Endothelial cell of umbilical vein (primary cell): ENCODE measurements around the gene REPS2. TPM values are rescaled to one million over a fixed set of nuclear protein-coding genes. Genes with fewer than 3 reads are reported as not detected.

Experiments
- BruUV-seq: library from RNA; stranded (reverse); fragments of 400-500 nt; replicated peaks from 2 replicates; lab custom pipeline; 2021; lab: Mats Ljungman, UMichigan
- CTCF ChIA-PET: fragments of 300-600, 350-600 bp; sonication (Branson Sonifier 250); formaldehyde crosslinking; loops from one replicate; lab custom pipeline; 2021; ENCODE audit warnings: antibody characterized with exemption, inconsistent platforms; lab: Charles Lee
- POLR2A ChIA-PET: fragments of 300-600, 350-600 bp; sonication (Branson Sonifier 250); formaldehyde crosslinking; loops from one replicate; lab custom pipeline; 2021; ENCODE audit warnings: antibody characterized with exemption, inconsistent platforms; lab: Charles Lee
- DNase-seq: peaks from one replicate; pipeline ENCODE4 v3.0.0-alpha.2; 2011; ENCODE audit warnings: low read depth, low spot score
- FAIRE-seq: peaks from 2 replicates; lab custom pipeline; 2011; peaks lifted over from hg19 to GRCh38; lab: Jason Lieb, UNC
- H2AFZ ChIP-seq: 2 replicates; pipeline ENCODE4 v1.6.0; 2012; ENCODE audit warnings: low read depth, low read length, control low read depth, inconsistent platforms
- H3K27ac ChIP-seq: 2 replicates; pipeline ENCODE4 v1.5.1; 2011; ENCODE audit warnings: low read depth, mild to moderate bottlenecking, control low read depth, low read length, moderate library complexity; ENCODE audit not compliant: insufficient read depth
- H3K27me3 ChIP-seq, 2 experiments: 2 replicates each; pipeline versions ENCODE4 v1.6.0 to v1.6.1; 2011; ENCODE audit warnings: low read length in 2 of 2, mixed read lengths in 1 of 2; ENCODE audit not compliant: control insufficient read depth in 2 of 2, insufficient read depth in 2 of 2
- H3K36me3 ChIP-seq, 2 experiments: 2 replicates in 1 of 2; 3 replicates in 1 of 2; pipeline ENCODE4 v1.5.1; 2011; ENCODE audit warnings: low read length in 2 of 2, mild to moderate bottlenecking in 1 of 2, moderate library complexity in 1 of 2; ENCODE audit not compliant: control insufficient read depth in 2 of 2, insufficient read depth in 2 of 2; ENCODE audit errors: extremely low read depth in 1 of 2
- H3K4me1 ChIP-seq: 3 replicates; pipeline ENCODE4 v1.5.1; 2011; ENCODE audit warnings: mild to moderate bottlenecking, low read length; ENCODE audit not compliant: control insufficient read depth, insufficient read depth; ENCODE audit errors: extremely low read depth
- H3K4me2 ChIP-seq: 2 replicates; pipeline ENCODE4 v1.6.1; 2011; ENCODE audit warnings: low read length, control low read depth, mixed read lengths; ENCODE audit not compliant: insufficient read depth
- H3K4me3 ChIP-seq, 3 experiments: fragments of 200-600 bp in 1 of 3; sonication (generic), shearing (Covaris generic) in 1 of 3; replicated peaks in 1 of 3; 2 replicates each; pipeline ENCODE4 v1.5.1; 2011 to 2016; ENCODE audit warnings: control low read depth in 3 of 3, low read length in 3 of 3, mild to moderate bottlenecking in 2 of 3, inconsistent platforms in 1 of 3, low read depth in 1 of 3, moderate library complexity in 1 of 3; ENCODE audit not compliant: insufficient read depth in 1 of 3
- H3K79me2 ChIP-seq: 2 replicates; pipeline ENCODE4 v1.6.0; 2012; ENCODE audit warnings: low read length, inconsistent platforms; ENCODE audit not compliant: control insufficient read depth, insufficient read depth
- H3K9ac ChIP-seq: replicated peaks from 2 replicates; pipeline ENCODE3; 2011; ENCODE audit warnings: low read length, control low read depth; ENCODE audit not compliant: insufficient read depth; ENCODE audit errors: extremely low read depth
- H3K9me1 ChIP-seq: replicated peaks from 3 replicates; pipeline ENCODE4 v1.6.0; 2011; ENCODE audit warnings: mild to moderate bottlenecking, low read length; ENCODE audit not compliant: control insufficient read depth, insufficient read depth; ENCODE audit errors: extremely low read depth
- H3K9me3 ChIP-seq: replicated peaks from 2 replicates; pipeline ENCODE4 v1.5.1; 2012; ENCODE audit warnings: low read length, inconsistent platforms; ENCODE audit not compliant: control insufficient read depth, insufficient read depth
- H4K20me1 ChIP-seq: replicated peaks from 2 replicates; pipeline ENCODE3; 2011; ENCODE audit warnings: mild to moderate bottlenecking, low read length; ENCODE audit not compliant: control insufficient read depth, insufficient read depth; ENCODE audit errors: extremely low read depth
- EZH2 ChIP-seq: IDR thresholded peaks from 2 replicates; pipeline ENCODE4 v1.6.1; 2012; ENCODE audit warnings: borderline replicate concordance, low read depth, mild to moderate bottlenecking, moderate library complexity, low read length, inconsistent platforms; ENCODE audit not compliant: severe bottlenecking
- FOS ChIP-seq: IDR thresholded peaks from 2 replicates; pipeline ENCODE4 v1.6.1; 2011; ENCODE audit warnings: mild to moderate bottlenecking, low read length, moderate library complexity, borderline replicate concordance; ENCODE audit not compliant: insufficient read depth
- GATA2 ChIP-seq: IDR thresholded peaks from 2 replicates; pipeline ENCODE4 v1.7.0; 2011; ENCODE audit warnings: low read depth, mild to moderate bottlenecking, moderate library complexity, mixed read lengths, low read length; ENCODE audit not compliant: insufficient read length, insufficient read depth
- JUN ChIP-seq: IDR thresholded peaks from 2 replicates; pipeline ENCODE4 v1.6.1; 2011; ENCODE audit warnings: borderline replicate concordance, low read depth; ENCODE audit not compliant: insufficient read length, insufficient read depth
- MYC ChIP-seq: IDR thresholded peaks from one replicate; pipeline ENCODE4 v1.6.1; 2011; ENCODE audit warnings: mild to moderate bottlenecking, low read depth, low read length
- POLR2A ChIP-seq: IDR thresholded peaks from 2 replicates; pipeline ENCODE4 v1.6.1; 2012; ENCODE audit warnings: low read depth, mild to moderate bottlenecking, control low read depth, low read length
- POLR2AphosphoS5 ChIP-seq: IDR thresholded peaks from 2 replicates; pipeline ENCODE4 v1.6.1; 2012; ENCODE audit warnings: low read depth, mild to moderate bottlenecking, control low read depth, low read length, moderate library complexity; ENCODE audit not compliant: insufficient read depth
- dilution Hi-C: fragments of 300-500 bp; cut with MboI; formaldehyde crosslinking; loops from one replicate; pipeline ENCODE4 v1.15.0; 2019; ENCODE audit warnings: low sequenced_read_pairs; ENCODE audit not compliant: extremely low pct_ligation_motif_present
- intact Hi-C: fragments of 100-400 bp; cut with micrococcal nuclease; formaldehyde crosslinking; loops from one replicate; pipeline ENCODE4 v1.10.0; 2022
- polyA plus RNA-seq, 4 experiments: library from polyadenylated mRNA; depleted of rRNA in 3 of 4; stranded (reverse) in 3 of 4; unstranded in 1 of 4; fragments of >200 nt; gene quantifications; 2 replicates each; pipeline versions ENCODE4 v1.2.1 to v1.2.3, GENCODE V29; 2011 to 2012; ENCODE audit warnings: missing spikeins in 1 of 4
- total RNA-seq: library from RNA; stranded (reverse); gene quantifications from 2 replicates; pipeline ENCODE4 v1.2.3, GENCODE V29; 2021
- TF ChIP-seq, protein P1 (sequence below): IDR thresholded peaks from 2 replicates; pipeline ENCODE4 v1.6.1; 2011; ENCODE audit not compliant: insufficient read depth, insufficient read length
- TF ChIP-seq, protein P2 (sequence below), 2 donors: IDR thresholded peaks; 1 replicate in 1 of 2; 2 replicates in 1 of 2; pipeline ENCODE4 v1.5.1; 2011; ENCODE audit warnings: low read length in 2 of 2, mild to moderate bottlenecking in 2 of 2, moderate library complexity in 2 of 2, control low read depth in 1 of 2, inconsistent platforms in 1 of 2, low read depth in 1 of 2; ENCODE audit not compliant: insufficient read depth in 1 of 2; ENCODE audit errors: extremely low read depth in 1 of 2

REPS2 gene
- total and polyA plus RNA-seq, 2 donors (not counting 3 experiments of a cell fraction or from before 2014, with no cell fraction given) = 0.91 to 2.6 TPM

GRCh38 chrX:17160975-17161374 lies 214.5 kb downstream of the REPS2 start:
- ChIA-PET POLR2A (no interaction called here), CTCF (no interaction called here)
- Histone ChIP-seq H3K4me3 (no peak overlapping the region), H3K27me3 (no peaks in the 10 kb centered on the region), H3K9ac (no peak overlapping the region), H3K4me2 (no peak overlapping the region), H3K79me2 (no peaks in the 10 kb centered on the region), H3K9me3 (no peaks in the 10 kb centered on the region), H3K4me1 (no peaks in the 10 kb centered on the region), H3K9me1 (no peaks in the 10 kb centered on the region), H2AFZ (no peak overlapping the region), H3K27ac (no peak overlapping the region), H3K36me3 (no peaks in the 10 kb centered on the region), H4K20me1 (no peaks in the 10 kb centered on the region)
- dilution Hi-C loops (no loop called here), intact Hi-C loops (no loop called here)
- no TSS peak for BruUV-seq
- no peak for TF ChIP-seq EZH2
- TF ChIP-seq MYC = no peak
- TF ChIP-seq POLR2A = no peak
- no peak for TF ChIP-seq POLR2AphosphoS5
- TF ChIP-seq GATA2 = no peak
- TF ChIP-seq JUN = no peak
- TF ChIP-seq, protein P1, sequence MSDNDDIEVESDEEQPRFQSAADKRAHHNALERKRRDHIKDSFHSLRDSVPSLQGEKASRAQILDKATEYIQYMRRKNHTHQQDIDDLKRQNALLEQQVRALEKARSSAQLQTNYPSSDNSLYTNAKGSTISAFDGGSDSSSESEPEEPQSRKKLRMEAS = no peak
- TF ChIP-seq FOS = no peak
- TF ChIP-seq, protein P2, sequence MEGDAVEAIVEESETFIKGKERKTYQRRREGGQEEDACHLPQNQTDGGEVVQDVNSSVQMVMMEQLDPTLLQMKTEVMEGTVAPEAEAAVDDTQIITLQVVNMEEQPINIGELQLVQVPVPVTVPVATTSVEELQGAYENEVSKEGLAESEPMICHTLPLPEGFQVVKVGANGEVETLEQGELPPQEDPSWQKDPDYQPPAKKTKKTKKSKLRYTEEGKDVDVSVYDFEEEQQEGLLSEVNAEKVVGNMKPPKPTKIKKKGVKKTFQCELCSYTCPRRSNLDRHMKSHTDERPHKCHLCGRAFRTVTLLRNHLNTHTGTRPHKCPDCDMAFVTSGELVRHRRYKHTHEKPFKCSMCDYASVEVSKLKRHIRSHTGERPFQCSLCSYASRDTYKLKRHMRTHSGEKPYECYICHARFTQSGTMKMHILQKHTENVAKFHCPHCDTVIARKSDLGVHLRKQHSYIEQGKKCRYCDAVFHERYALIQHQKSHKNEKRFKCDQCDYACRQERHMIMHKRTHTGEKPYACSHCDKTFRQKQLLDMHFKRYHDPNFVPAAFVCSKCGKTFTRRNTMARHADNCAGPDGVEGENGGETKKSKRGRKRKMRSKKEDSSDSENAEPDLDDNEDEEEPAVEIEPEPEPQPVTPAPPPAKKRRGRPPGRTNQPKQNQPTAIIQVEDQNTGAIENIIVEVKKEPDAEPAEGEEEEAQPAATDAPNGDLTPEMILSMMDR (IDR thresholded peaks at IDR 0.05; ENCODE audit: extremely low read depth in 1 of 2, insufficient read depth in 1 of 2, low read depth in 1 of 2, low read length in 2 of 2) = no peak
- no peak for FAIRE-seq
- no peak for DNase-seq
